B cell (primary cell): Measurements from ENCODE around the gene RABGAP1. TPM values are rescaled to one million over a fixed set of nuclear protein-coding genes. Genes with fewer than 3 reads are reported as not detected.

Source experiments
- ATAC-seq: fragments of 200-7000 bp; cut with Tn5 transposase; one replicate; pipeline ENCODE4 v1.10.0; 2021; ENCODE audit warnings: low read depth, mild to moderate bottlenecking, moderate number of reproducible peaks, moderate library complexity
- CTCF ChIA-PET: fragments of 350-600 bp; sonication (Branson Sonifier 250); formaldehyde crosslinking; loops from one replicate; lab custom pipeline; 2021; ENCODE audit warnings: antibody characterized with exemption, inconsistent platforms; lab: Charles Lee
- POLR2A ChIA-PET: fragments of 350-600 bp; sonication (Branson Sonifier 250); formaldehyde crosslinking; loops from one replicate; lab custom pipeline; 2021; ENCODE audit warnings: antibody characterized with exemption; lab: Charles Lee
- DNase-seq: peaks from one replicate; pipeline ENCODE4 v3.0.0; 2013
- H2AFZ ChIP-seq: 2 replicates; pipeline ENCODE4 v1.6.1; 2012; ENCODE audit warnings: mild to moderate bottlenecking, low read depth, low read length; ENCODE audit not compliant: insufficient read depth, poor library complexity, severe bottlenecking
- H3K27ac ChIP-seq, 2 donors: 1 replicate in 1 of 2; 2 replicates in 1 of 2; pipeline ENCODE4 v1.5.1; 2012 to 2013; ENCODE audit warnings: low read length in 2 of 2, mild to moderate bottlenecking in 2 of 2, moderate library complexity in 1 of 2
- H3K27me3 ChIP-seq, 4 experiments: fragments of 200-600 bp in 1 of 4; sonication (generic) in 1 of 4; replicated peaks in 1 of 4; 1 replicate in 2 of 4; 2 replicates in 2 of 4; pipeline versions ENCODE4 v1.6.1 to v1.7.0; 2013 to 2016; ENCODE audit warnings: low read length in 3 of 4, mild to moderate bottlenecking in 2 of 4, mixed read lengths in 1 of 4, moderate library complexity in 1 of 4; ENCODE audit not compliant: insufficient read depth in 4 of 4, control insufficient read depth in 3 of 4; ENCODE audit errors: control extremely low read depth in 1 of 4
- H3K36me3 ChIP-seq, 2 experiments: replicated peaks in 1 of 2; 1 replicate in 1 of 2; 2 replicates in 1 of 2; pipeline versions ENCODE4 v1.6.1 to v1.7.1; 2013; ENCODE audit warnings: low read length in 1 of 2; ENCODE audit not compliant: insufficient read depth in 2 of 2, control insufficient read depth in 1 of 2; ENCODE audit errors: control extremely low read depth in 1 of 2, extremely low read depth in 1 of 2
- H3K4me1 ChIP-seq, 2 donors: fragments of 200-600 bp in 1 of 2; sonication (generic) in 1 of 2; 1 replicate in 1 of 2; 2 replicates in 1 of 2; pipeline versions ENCODE4 v1.5.1 to v1.6.1; 2013 to 2017; ENCODE audit warnings: low read length in 2 of 2; ENCODE audit not compliant: control insufficient read depth in 2 of 2, insufficient read depth in 2 of 2
- H3K4me2 ChIP-seq: replicated peaks from 2 replicates; pipeline ENCODE3; 2012; ENCODE audit warnings: mild to moderate bottlenecking, low read depth, low read length; ENCODE audit not compliant: poor library complexity, severe bottlenecking
- H3K4me3 ChIP-seq, 5 experiments: fragments of 200-600 bp in 1 of 5; sonication (generic) in 1 of 5; 1 replicate in 3 of 5; 2 replicates in 2 of 5; pipeline versions ENCODE4 v1.5.1 to v1.7.0; 2011 to 2016; ENCODE audit warnings: low read length in 4 of 5, mild to moderate bottlenecking in 4 of 5, low read depth in 2 of 5, control low read depth in 1 of 5, moderate library complexity in 1 of 5; ENCODE audit not compliant: insufficient read depth in 1 of 5; ENCODE audit errors: control extremely low read depth in 1 of 5, extremely low read depth in 1 of 5
- H3K79me2 ChIP-seq: fragments of 200-600 bp; sonication (generic); one replicate; pipeline ENCODE4 v1.6.0; 2016; ENCODE audit warnings: low read length; ENCODE audit not compliant: control insufficient read depth, insufficient read depth
- H3K9ac ChIP-seq: fragments of 200-600 bp; sonication (generic); 2 replicates; pipeline ENCODE4 v1.6.1; 2017; ENCODE audit warnings: mild to moderate bottlenecking, low read length, moderate library complexity
- H3K9me3 ChIP-seq, 3 donors: one replicate each; pipeline versions ENCODE4 v1.6.1 to v1.7.1; 2013; ENCODE audit warnings: low read length in 2 of 3; ENCODE audit not compliant: control insufficient read depth in 2 of 3, insufficient read depth in 1 of 3; ENCODE audit errors: control extremely low read depth in 1 of 3
- H4K20me1 ChIP-seq: 2 replicates; pipeline ENCODE4 v1.6.0; 2012; ENCODE audit warnings: mild to moderate bottlenecking, low read length; ENCODE audit not compliant: insufficient read depth, control insufficient read depth, poor library complexity, severe bottlenecking
- H3K27ac Mint-ChIP-seq: one replicate; pipeline ENCODE4 v1.8.0; 2021; ENCODE audit warnings: mixed read lengths
- H3K27me3 Mint-ChIP-seq: one replicate; pipeline ENCODE4 v1.8.0; 2021; ENCODE audit warnings: mixed read lengths
- H3K4me1 Mint-ChIP-seq: one replicate; pipeline ENCODE4 v1.8.0; 2021; ENCODE audit warnings: mixed read lengths
- H3K4me3 Mint-ChIP-seq: one replicate; pipeline ENCODE4 v1.8.0; 2021; ENCODE audit warnings: mixed read lengths
- H3K9me3 Mint-ChIP-seq: one replicate; pipeline ENCODE4 v1.8.0; 2022; ENCODE audit warnings: mixed read lengths; ENCODE audit not compliant: insufficient read depth
- CTCF ChIP-seq: fragments of 200-600 bp; IDR thresholded peaks from one replicate; pipeline ENCODE4 v1.8.0; 2022; ENCODE audit warnings: antibody characterized with exemption, mild to moderate bottlenecking
- EZH2 ChIP-seq: IDR thresholded peaks from 2 replicates; pipeline ENCODE4 v1.6.1; 2012; ENCODE audit warnings: borderline replicate concordance, low read depth, mild to moderate bottlenecking, moderate library complexity, low read length; ENCODE audit not compliant: insufficient read depth, poor library complexity, severe bottlenecking
- WGBS: methylation state at CpG from one replicate; pipeline ENCODE4 v1.1.5; 2013; ENCODE audit warnings: missing lambda C conversion rate; ENCODE audit not compliant: insufficient coverage; 5-methylcytosine and 5-hydroxymethylcytosine counted together
- intact Hi-C: fragments of 100-400 bp; cut with micrococcal nuclease; formaldehyde crosslinking; loops from one replicate; pipeline ENCODE4 v1.10.0; 2022
- polyA plus RNA-seq: library from polyadenylated mRNA; depleted of rRNA; stranded (reverse); fragments of >200 nt; gene quantifications from 2 replicates; pipeline ENCODE4 v1.2.3, GENCODE V29; 2012
- total RNA-seq, 2 donors: library from RNA; stranded (reverse); fragments of 120-200 nt in 1 of 2; gene quantifications; 1 replicate in 1 of 2; 2 replicates in 1 of 2; pipeline versions ENCODE4 v1.2.3 to v1.2.4, GENCODE V29; 2013 to 2022

Gene RABGAP1
- total and polyA plus RNA-seq, 2 donors (not counting 1 experiment from before 2014, with no cell fraction given) = 13.9 to 81.0 TPM

GRCh38 chr9:122996586-122996985 is 55.8 kb downstream of the RABGAP1 start:
- POLR2A ChIA-PET = no interaction called here
- Histone ChIP-seq H3K36me3 (peaks cover 4 to 53% of the 10 kb centered on the region in 2 experiments), H3K4me3 (no peak overlapping the region), H4K20me1 (no peaks in the 10 kb centered on the region), H3K4me2 (no peak overlapping the region), H3K27me3 (no peaks in the 10 kb centered on the region), H2AFZ (no peak overlapping the region), H3K9ac (no peak overlapping the region), H3K4me1 (no peaks in the 10 kb centered on the region), H3K27ac (no peak overlapping the region), H3K9me3 (no peaks in the 10 kb centered on the region), H3K79me2 (no peaks in the 10 kb centered on the region)
- Mint-ChIP-seq H3K27me3 (no peaks in the 10 kb centered on the region), H3K9me3 (no peaks in the 10 kb centered on the region), H3K27ac (no peak overlapping the region), H3K4me3 (no peak overlapping the region), H3K4me1 (no peaks in the 10 kb centered on the region)
- intact Hi-C loops = loop anchor here (10.0 kb wide), 1 partner anchor 358 kb away; the partner anchor contains the start of gene CRB2
- no peak for ATAC-seq
- CTCF ChIA-PET = no interaction called here
- no peak for TF ChIP-seq EZH2
- no peak for TF ChIP-seq CTCF
- DNase-seq = no peak
- no CpG with 5 or more reads among the region's 1 CpG for WGBS

GRCh38 chr9:122998448-122998847 is 57.6 kb downstream of the RABGAP1 start:
- POLR2A ChIA-PET = no interaction called here
- no peak for DNase-seq
- Histone ChIP-seq H3K27me3 (no peaks in the 10 kb centered on the region), H3K4me3 (no peak overlapping the region), H3K9ac (no peak overlapping the region), H3K36me3 (peaks cover 4 to 52% of the 10 kb centered on the region in 2 experiments), H3K4me1 (peaks cover 0 to 3% of the 10 kb centered on the region in 2 donors), H3K27ac (no peak overlapping the region), H3K79me2 (no peaks in the 10 kb centered on the region), H3K9me3 (no peaks in the 10 kb centered on the region), H4K20me1 (no peaks in the 10 kb centered on the region), H2AFZ (no peak overlapping the region), H3K4me2 (no peak overlapping the region)
- WGBS = no CpG with 5 or more reads among the region's 5 CpGs
- no peak for TF ChIP-seq EZH2
- TF ChIP-seq CTCF = no peak
- Mint-ChIP-seq H3K9me3 (no peaks in the 10 kb centered on the region), H3K4me1 (peaks cover 3% of the 10 kb centered on the region), H3K27me3 (no peaks in the 10 kb centered on the region), H3K4me3 (no peak overlapping the region), H3K27ac (no peak overlapping the region)
- CTCF ChIA-PET = no interaction called here
- no peak for ATAC-seq
- intact Hi-C loops = loop anchor here (10.0 kb wide), 1 partner anchor 356 kb away; the partner anchor contains the start of gene CRB2
